Tibial nerve (tissue), 4 donors: Measurements from ENCODE around the gene PLCG1.
"Not testable (repeated sequence)": the region's sequence is repeated elsewhere in the genome, so short reads cannot be mapped to it uniquely, and the experiment has no call there.

Experiments
- CTCF ChIP-seq, 5 experiments: fragments of 200-600 bp in 3 of 5; fragments of 450-650 bp in 2 of 5; sonication (generic) in 3 of 5; IDR thresholded peaks; one replicate each; pipeline ENCODE4 v1.5.1; 2016 to 2019; ENCODE audit warnings: antibody characterized with exemption in 5 of 5, mild to moderate bottlenecking in 3 of 5, moderate library complexity in 2 of 5
- EP300 ChIP-seq, 2 donors: sonication (generic); formaldehyde crosslinking; IDR thresholded peaks; one replicate each; pipeline ENCODE4 v1.6.1; 2017; ENCODE audit warnings: antibody characterized with exemption in 2 of 2, mild to moderate bottlenecking in 1 of 2
- POLR2A ChIP-seq, 2 donors: fragments of 450-650 bp; IDR thresholded peaks; one replicate each; pipeline ENCODE4 v1.6.1; 2017; ENCODE audit warnings: antibody characterized with exemption in 2 of 2, mild to moderate bottlenecking in 2 of 2, moderate library complexity in 2 of 2

- TF ChIP-seq CTCF (IDR thresholded peaks at IDR 0.05) = peak in 1 of 5 experiments; percentile 2
- not testable (repeated sequence) for TF ChIP-seq POLR2A, EP300 (IDR thresholded peaks at IDR 0.05)
Measured at GRCh38 chr20:41118159-41118558, 19.2 kb upstream of the PLCG1 start.
